ENCODE results near the gene TICAM1. TPM values are rescaled to one million over a fixed set of nuclear protein-coding genes. Genes with fewer than 3 reads are reported as not detected.
A peak's percentile ranks its signal among the peaks of the same experiment; 100 is the strongest.
"Not testable (repeated sequence)": the region's sequence is repeated elsewhere in the genome, so short reads cannot be mapped to it uniquely, and the experiment has no call there.

The TICAM1 gene
- total RNA-seq, 1 experiment from 2014 or later: 7.0 TPM

DNA sequence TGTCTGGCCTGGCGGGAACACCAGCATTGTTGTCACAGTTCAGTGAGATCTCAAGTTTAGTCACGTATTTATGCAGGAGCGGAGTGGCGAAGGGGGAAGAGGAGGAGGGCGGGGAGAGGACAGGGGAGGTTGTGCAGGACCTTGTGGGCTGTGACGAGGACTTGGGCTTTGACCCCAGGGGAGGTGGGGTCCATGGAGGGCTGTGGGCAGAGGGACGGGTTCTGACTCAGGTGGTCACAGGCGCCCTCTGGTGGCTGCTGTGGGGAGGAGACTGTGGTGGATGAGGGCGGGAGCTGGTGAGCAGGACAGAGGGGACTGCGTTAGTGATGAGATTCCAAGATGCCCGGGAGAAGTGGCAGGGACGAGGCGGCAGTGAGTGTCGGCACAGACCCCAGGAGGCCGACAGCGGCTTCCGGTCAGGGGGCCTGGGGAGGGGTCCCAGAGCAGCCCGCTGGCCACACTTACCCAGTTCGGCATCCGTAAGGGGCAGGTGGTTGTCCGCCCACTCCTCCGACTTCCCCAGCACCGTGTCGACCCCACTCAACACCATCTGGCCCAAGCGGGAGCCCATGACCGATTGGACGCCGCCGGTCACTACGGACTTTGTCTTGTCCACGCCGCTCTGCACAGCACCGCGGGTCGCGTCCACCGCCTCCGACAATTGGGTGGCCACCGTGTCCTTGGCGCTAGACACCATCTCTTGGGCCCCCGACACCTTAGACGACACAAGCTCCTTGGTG, 20.2 kb upstream of the TICAM1 start:
- DNase-seq (ENCODE audit: low spot score): peak; percentile 75
- Histone ChIP-seq H3K9me3 (ENCODE audit: low read depth, low read length, poor library complexity, severe bottlenecking) (no peaks in the 10 kb centered on the region), H3K4me1 (ENCODE audit: insufficient read depth, low read length, poor library complexity, severe bottlenecking) (no peaks in the 10 kb centered on the region), H3K36me3 (ENCODE audit: insufficient read depth, low read length, poor library complexity, severe bottlenecking) (peaks cover 7% of the 10 kb centered on the region), H3K27me3 (replicated peaks; ENCODE audit: insufficient read depth, low read depth, low read length, poor library complexity) (no peaks in the 10 kb centered on the region), H3K27ac (ENCODE audit: low read depth, low read length, poor library complexity, severe bottlenecking) (no peak overlapping the region), H3K4me3 (ENCODE audit: low read depth, low read length, poor library complexity, severe bottlenecking) (no peak overlapping the region)
- intact Hi-C loops (cut with micrococcal nuclease; ENCODE audit: unreplicated experiment): loop anchor here (1.0 kb wide), 1 partner anchor 42 kb away; no protein-coding TSS in a partner anchor
- ChIA-PET CTCF (interaction anchor here (0.5 to 2.8 kb wide), 13 partner anchors 8 to 62 kb away, joined by 3 to 43 read pairs (median 4); partner anchors contain the start of gene PLIN3), POLR2A (ENCODE audit: low non-redundant PET) (no interaction called here)
- BruUV-seq (replicated peaks): no TSS peak
- TF ChIP-seq EZH2 (IDR thresholded peaks at IDR 0.05; ENCODE audit: borderline replicate concordance, low read depth, low read length, poor library complexity, severe bottlenecking): no peak
- TF ChIP-seq, protein P1, sequence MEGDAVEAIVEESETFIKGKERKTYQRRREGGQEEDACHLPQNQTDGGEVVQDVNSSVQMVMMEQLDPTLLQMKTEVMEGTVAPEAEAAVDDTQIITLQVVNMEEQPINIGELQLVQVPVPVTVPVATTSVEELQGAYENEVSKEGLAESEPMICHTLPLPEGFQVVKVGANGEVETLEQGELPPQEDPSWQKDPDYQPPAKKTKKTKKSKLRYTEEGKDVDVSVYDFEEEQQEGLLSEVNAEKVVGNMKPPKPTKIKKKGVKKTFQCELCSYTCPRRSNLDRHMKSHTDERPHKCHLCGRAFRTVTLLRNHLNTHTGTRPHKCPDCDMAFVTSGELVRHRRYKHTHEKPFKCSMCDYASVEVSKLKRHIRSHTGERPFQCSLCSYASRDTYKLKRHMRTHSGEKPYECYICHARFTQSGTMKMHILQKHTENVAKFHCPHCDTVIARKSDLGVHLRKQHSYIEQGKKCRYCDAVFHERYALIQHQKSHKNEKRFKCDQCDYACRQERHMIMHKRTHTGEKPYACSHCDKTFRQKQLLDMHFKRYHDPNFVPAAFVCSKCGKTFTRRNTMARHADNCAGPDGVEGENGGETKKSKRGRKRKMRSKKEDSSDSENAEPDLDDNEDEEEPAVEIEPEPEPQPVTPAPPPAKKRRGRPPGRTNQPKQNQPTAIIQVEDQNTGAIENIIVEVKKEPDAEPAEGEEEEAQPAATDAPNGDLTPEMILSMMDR (conservative IDR thresholded peaks at IDR 0.05; ENCODE audit: low read depth, low read length): peak; percentile 95

DNA sequence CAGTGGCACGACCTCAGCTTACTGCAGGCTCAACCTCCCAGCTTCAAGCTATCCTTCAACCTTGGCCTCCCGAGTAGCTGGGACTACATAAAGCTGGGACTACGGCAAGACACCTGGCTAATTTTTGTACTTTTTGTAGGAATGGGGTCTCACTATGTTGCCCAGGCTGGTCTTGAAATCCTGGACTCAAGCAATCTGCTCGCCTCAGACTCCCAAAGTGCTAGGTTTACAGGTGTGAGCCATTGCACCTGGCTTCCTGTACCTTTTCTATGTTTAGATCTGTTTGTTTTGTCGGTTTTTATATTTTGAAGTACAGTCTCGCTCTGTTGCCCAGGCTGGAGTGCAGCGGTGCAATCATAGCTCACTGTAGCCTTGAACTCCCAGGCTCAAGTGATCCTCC, 17.5 kb upstream of the TICAM1 start:
- peaks cover 7% of the 10 kb centered on the region for H3K36me3 ChIP-seq (ENCODE audit: insufficient read depth, low read length, poor library complexity, severe bottlenecking)

DNA sequence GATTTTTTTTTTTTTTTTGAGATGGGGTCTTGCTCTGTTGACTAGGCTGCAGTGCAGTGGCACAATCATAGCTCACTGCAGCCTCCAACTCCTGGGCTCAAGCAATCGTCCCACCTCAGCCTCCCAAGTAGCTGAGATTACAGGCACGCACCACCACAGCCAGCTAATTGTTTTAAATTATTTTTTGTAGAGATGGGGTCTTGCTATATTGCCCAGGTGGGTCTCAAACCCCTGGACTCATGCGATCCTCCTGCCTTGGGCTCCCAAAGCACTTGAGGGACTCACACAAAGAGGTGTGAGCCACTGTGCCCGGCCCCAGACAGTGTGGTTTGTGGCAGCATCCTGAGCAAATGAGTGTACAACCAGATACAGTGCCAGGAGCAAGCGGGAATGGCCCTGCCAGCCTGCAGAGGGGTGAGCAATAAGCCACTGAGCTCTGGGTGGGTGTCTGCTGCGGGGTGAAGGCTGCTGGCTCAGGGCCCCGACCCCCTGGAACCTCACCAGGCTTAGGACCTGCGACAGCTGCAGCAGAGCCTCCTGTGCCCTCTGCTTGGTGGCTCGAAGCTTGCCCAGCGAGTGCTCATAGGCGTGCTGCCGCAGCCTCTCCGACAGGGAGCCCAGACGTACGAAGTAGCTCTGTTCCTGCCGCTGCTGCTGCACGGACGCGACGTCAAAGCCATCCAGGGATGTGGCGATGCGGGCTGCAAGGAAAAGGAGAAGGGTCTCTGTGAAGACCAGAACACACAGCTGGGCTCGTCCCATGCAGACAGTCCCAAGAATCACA, 15.9 kb upstream of the TICAM1 start:
- no peak for TF ChIP-seq EZH2 (IDR thresholded peaks at IDR 0.05; ENCODE audit: borderline replicate concordance, low read depth, low read length, poor library complexity, severe bottlenecking)
- TF ChIP-seq, protein P1 (conservative IDR thresholded peaks at IDR 0.05; ENCODE audit: low read depth, low read length): no peak
- Histone ChIP-seq H3K4me3 (ENCODE audit: low read depth, low read length, poor library complexity, severe bottlenecking) (no peak overlapping the region), H3K36me3 (ENCODE audit: insufficient read depth, low read length, poor library complexity, severe bottlenecking) (peaks cover 7% of the 10 kb centered on the region), H3K4me1 (ENCODE audit: insufficient read depth, low read length, poor library complexity, severe bottlenecking) (no peaks in the 10 kb centered on the region), H3K27me3 (replicated peaks; ENCODE audit: insufficient read depth, low read depth, low read length, poor library complexity) (no peaks in the 10 kb centered on the region), H3K27ac (ENCODE audit: low read depth, low read length, poor library complexity, severe bottlenecking) (no peak overlapping the region), H3K9me3 (ENCODE audit: low read depth, low read length, poor library complexity, severe bottlenecking) (no peaks in the 10 kb centered on the region)
- POLR2A ChIA-PET (ENCODE audit: low non-redundant PET): no interaction called here
- DNase-seq (ENCODE audit: low spot score): no peak
- no TSS peak for BruUV-seq (replicated peaks)
- intact Hi-C loops (cut with micrococcal nuclease; ENCODE audit: unreplicated experiment): no loop called here
- CTCF ChIA-PET: interaction anchor here (0.7 kb wide), 2 partner anchors 28 to 61 kb away, joined by 3 to 4 read pairs; no protein-coding TSS in a partner anchor

More for the DNA sequence above, 17.5 kb upstream of the TICAM1 start:
- H3K27ac ChIP-seq (ENCODE audit: low read depth, low read length, poor library complexity, severe bottlenecking): no peak overlapping the region
- TF ChIP-seq EZH2 (IDR thresholded peaks at IDR 0.05; ENCODE audit: borderline replicate concordance, low read depth, low read length, poor library complexity, severe bottlenecking): no peak
- TF ChIP-seq, protein P1 (conservative IDR thresholded peaks at IDR 0.05; ENCODE audit: low read depth, low read length): no peak
- H3K9me3 ChIP-seq (ENCODE audit: low read depth, low read length, poor library complexity, severe bottlenecking): no peaks in the 10 kb centered on the region
- intact Hi-C loops (cut with micrococcal nuclease; ENCODE audit: unreplicated experiment): no loop called here
- no peaks in the 10 kb centered on the region for H3K4me1 ChIP-seq (ENCODE audit: insufficient read depth, low read length, poor library complexity, severe bottlenecking)
- H3K27me3 ChIP-seq (replicated peaks; ENCODE audit: insufficient read depth, low read depth, low read length, poor library complexity): no peaks in the 10 kb centered on the region
- CTCF ChIA-PET: no interaction called here
- BruUV-seq (replicated peaks): no TSS peak
- no peak for DNase-seq (ENCODE audit: low spot score)
- POLR2A ChIA-PET (ENCODE audit: low non-redundant PET): no interaction called here
- H3K4me3 ChIP-seq (ENCODE audit: low read depth, low read length, poor library complexity, severe bottlenecking): no peak overlapping the region

DNA sequence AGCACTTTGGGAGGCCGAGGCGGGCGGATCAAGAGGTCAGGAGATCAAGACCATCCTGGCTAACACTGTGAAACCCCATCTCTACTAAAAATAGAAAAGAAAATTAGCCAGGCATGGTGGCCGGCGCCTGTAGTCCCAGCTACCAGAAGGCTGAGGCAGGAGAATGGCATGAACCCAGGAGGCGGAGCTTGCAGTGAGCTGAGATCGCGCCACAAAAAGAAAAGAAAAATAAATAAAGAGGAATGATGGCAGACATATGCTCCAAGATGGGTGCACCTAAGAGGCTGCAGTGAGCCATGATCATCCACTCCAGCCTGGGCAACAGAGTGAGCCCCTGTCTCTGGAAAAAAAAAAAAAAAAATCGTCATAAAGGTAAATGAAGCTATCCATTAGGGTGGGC, 14.5 kb upstream of the TICAM1 start:
- POLR2A ChIA-PET (ENCODE audit: low non-redundant PET); H3K27ac ChIP-seq (ENCODE audit: low read depth, low read length, poor library complexity, severe bottlenecking); intact Hi-C loops (cut with micrococcal nuclease; ENCODE audit: unreplicated experiment); DNase-seq (ENCODE audit: low spot score); H3K27me3 ChIP-seq (replicated peaks; ENCODE audit: insufficient read depth, low read depth, low read length, poor library complexity); H3K4me1 ChIP-seq (ENCODE audit: insufficient read depth, low read length, poor library complexity, severe bottlenecking); H3K9me3 ChIP-seq (ENCODE audit: low read depth, low read length, poor library complexity, severe bottlenecking); BruUV-seq (replicated peaks); H3K4me3 ChIP-seq (ENCODE audit: low read depth, low read length, poor library complexity, severe bottlenecking); H3K36me3 ChIP-seq (ENCODE audit: insufficient read depth, low read length, poor library complexity, severe bottlenecking); CTCF ChIA-PET: not testable (repeated sequence)
